Activated T-cell treated with anti-CD3 and anti-CD28 coated beads for 1 hour (primary cell): Measurements from ENCODE around the gene CRHR2.

ENCODE experiments used
- DNase-seq: peaks from one replicate; pipeline ENCODE4 v3.0.0-alpha.2; 2020; ENCODE audit warnings: low read depth

The CRHR2 gene

DNA sequence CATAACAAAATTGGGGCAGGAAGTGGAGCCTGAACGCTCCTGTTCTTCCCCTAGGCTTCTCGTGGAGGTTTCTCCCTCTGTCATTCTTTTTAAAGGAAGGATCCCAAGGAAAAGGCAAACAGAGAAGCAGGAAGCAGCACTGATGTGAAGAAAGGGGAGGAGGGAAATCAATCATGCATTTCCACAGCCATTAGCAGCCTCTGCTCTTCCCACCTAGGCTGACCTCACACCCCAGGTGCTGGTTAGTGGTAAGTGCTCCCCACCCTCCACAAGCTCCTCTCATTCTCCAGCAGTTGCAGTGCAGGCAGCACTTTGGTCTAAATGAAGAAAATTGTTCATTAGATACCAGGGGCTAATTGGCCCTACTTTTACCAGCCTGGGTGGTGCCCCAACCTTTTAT, 2.6 kb downstream of the CRHR2 start:
- DNase-seq, result no peak

- DNase-seq, result no peak
Observed at GRCh38 chr7:30678805-30679204, 3.5 kb downstream of the CRHR2 start.

GRCh38 chr7:30674876-30675275, 7.4 kb downstream of the CRHR2 start:
- no peak for DNase-seq

DNA sequence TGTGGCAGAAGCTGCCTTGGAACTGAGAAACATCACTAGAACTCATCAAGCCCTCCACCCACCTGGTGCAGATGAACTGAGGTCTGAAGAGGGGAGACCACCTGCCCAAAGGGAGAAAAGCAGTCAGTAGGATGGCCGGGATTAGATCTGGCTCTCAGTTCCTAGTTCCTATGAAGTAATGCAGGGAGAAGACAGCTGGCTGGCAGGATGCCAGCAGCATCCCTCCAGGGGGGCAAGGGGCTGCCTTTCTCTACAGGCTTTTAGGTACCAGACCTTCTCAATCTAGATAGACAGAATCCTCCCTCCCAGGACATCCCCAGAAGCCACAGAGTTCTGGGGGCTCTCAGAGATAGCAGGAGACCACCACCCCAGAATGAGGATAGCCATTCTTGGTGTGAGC, 7.8 kb downstream of the CRHR2 start:
- no peak for DNase-seq

- no peak for DNase-seq
Observed at GRCh38 chr7:30671793-30672465, 10.3 kb downstream of the CRHR2 start.

- DNase-seq, result no peak
Observed at GRCh38 chr7:30668102-30668501, 14.2 kb downstream of the CRHR2 start.

DNA sequence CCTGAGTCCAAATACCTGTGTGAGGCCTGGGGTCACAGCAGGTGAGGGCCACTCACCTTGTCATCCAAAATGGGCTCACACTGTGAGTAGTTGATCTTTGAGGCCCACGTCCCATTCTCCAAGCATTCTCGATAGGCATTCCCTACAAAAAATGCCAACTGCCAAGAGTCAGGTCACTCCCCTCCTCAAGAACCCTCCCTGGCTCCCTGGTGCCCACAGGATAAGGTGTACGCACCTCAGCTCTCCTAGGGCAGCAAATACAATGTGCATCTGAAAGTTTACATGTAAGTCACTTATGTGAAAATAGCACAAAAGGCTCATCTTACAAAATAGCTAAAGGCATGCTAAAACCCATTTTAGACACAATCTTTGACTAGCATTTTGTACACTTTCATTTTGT, 15.1 kb downstream of the CRHR2 start:
- no peak for DNase-seq

GRCh38 chr7:30665449-30665848, 16.8 kb downstream of the CRHR2 start:
- DNase-seq, result no peak

DNA sequence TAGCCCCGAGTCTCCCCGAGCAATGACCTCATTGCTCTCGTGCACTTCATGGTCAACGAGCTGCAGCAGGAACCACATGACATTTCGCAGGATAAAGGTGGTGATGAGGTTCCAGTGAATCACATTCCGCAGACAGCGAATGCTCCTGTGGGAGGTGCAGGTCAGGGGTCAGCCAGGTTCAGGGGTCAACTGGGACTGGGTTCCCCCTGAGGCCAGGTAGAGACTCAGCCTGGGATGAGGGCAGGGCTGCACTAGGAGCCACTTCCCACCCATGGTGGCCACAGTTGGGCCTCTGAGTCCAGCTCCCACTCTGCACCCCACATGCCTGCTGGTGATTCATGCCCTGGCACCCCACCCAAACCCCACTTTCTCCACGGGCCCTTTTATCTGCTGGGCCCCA, 17.2 kb downstream of the CRHR2 start:
- no peak for DNase-seq

GRCh38 chr7:30664184-30664885, 17.9 kb downstream of the CRHR2 start:
- no peak for DNase-seq

- DNase-seq, result no peak
Observed at GRCh38 chr7:30663414-30663813, 18.8 kb downstream of the CRHR2 start.

DNA sequence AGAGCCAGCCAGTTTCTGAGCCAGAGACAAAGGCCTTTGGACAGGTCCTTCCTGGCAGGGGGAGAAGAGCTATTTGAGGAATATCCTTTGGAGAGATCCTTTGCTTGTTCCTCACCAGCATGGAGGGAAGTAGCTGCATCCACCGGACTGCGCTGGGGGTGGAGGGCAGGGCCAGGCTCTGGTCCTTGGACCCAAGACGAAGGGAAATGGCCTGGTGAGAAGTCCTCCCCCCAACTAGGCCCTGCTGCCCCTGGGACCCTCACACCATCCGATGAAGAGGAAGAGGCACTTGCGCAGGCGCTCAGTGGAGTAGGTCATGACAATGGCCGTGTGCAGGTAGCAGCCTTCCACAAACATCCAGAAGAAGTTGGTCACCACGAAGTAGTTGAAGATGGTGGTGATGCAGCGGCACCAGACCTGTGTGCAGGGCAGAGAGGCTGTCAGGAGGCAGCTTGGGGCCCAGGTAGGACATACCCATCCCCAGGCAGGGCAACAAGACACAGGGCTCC, 19.8 kb downstream of the CRHR2 start:
- DNase-seq, result no peak

DNA sequence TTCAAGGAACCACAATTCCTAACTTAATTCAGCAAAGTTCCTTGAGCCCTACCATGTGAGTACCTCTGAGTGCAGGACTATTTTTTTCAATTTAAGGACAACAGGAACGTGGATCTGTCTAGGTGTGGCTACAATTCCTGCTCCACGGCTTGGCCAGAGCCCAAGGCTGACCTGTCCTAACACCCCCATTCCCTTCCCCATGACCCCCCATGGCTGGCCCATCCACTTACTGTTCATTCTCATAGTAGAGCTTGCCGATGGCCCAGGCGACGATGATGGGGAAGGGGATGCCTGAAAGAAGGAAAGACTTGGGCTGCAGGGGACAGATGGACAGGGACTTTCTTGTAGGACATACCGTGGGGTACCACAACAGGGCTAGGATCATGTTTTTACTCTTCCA, 20.3 kb downstream of the CRHR2 start:
- DNase-seq, result no peak

GRCh38 chr7:30660331-30661255, 21.7 kb downstream of the CRHR2 start:
- DNase-seq, result no peak

- no peak for DNase-seq
Observed at GRCh38 chr7:30659312-30659711, 22.9 kb downstream of the CRHR2 start.

DNA sequence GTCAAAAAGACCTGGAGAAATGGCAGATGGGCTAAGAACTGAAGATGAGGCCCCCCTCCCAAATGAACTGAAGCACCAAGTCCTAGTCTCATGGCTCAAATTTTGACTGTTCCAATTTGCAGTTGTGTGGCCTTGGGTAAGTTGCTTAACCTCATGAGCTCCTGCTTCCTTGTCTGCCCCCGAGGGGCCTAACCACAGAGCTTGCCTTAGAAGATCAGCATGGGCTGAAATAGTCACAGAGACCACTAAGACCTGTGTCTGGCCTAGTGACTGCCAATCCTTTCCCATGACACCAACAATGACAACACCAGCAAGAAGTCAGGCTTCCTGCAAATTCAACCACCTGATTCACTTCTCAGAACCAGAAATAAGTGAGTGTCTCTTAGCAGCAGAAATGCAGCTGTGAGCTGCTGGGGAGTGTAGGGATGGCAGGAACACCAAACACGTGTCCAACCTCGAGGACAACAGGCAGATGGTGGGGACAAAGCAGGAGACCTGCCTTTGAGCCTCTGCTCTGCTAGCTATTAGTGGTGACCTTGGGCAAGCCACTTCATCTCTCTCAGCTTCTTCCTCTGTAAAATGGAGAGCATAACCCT, 23.7 kb downstream of the CRHR2 start:
- no peak for DNase-seq

DNA sequence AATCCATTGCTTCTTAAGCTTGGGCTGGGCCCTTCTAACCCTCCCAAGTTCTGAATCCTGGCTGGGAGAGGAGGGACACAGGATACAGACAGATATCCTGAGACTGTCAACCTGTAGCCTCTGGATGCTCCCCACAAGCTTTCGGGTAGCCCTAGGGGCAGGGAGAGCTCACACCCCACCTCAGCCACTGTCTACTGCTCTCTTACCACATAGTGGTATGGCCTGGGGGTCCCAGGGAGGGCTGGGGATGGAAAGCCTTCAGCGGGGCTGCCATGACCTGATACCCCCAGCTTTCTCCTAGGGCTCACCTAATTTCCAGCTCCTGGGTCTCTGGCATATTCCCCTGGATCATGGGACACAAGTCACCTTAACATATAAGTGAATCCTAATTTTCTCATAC, 25.1 kb downstream of the CRHR2 start:
- no peak for DNase-seq

GRCh38 chr7:30656006-30656957, 26.0 kb downstream of the CRHR2 start:
- DNase-seq, result no peak

DNA sequence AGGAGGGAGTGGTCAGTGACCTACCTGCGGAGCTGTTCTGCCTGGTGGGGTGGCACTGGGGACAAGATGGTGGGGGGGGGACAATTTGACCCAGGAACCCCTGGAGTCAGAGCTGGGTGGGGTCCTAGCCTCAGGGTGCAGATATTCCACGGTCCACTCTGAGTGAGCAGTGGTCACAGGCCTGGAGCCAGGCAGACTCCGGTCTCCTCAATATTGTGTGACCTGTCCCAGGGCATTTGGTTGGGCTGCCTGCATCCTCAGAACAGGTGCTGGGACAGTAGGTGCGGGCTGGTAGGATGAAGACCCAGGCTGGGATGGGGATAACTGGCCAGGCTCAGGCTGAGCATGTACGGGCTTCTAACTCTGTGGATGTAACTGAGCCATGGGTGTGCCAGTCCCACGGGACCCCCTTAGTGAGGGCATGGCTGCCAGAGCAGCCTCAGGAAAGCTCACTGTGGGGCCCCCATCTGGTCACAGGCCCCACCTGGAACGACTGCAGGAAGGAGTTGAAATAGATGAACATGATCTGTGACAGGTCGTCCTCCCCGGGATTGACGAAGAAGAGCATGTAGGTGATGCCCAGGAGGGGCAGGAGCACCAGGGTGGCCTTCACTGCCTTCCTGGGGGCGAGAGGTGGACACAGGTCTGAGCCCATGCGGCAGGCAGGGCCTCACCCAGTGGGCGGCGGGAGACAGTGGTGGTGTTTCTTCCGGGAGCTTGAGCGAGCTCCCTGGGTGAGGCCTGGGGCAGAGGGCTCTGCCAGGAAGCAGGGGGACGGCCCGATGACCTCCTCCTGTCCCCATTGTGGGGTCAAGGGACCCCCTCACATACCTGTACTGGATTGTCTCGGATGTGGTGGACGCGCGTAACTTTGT, 26.9 kb downstream of the CRHR2 start:
- no peak for DNase-seq
